WTC11 (cell line): Measurements from ENCODE around the gene TMEM238L. TPM values are rescaled to one million over a fixed set of nuclear protein-coding genes. Genes with fewer than 3 reads are reported as not detected.

Experiments
- ATAC-seq: fragments of 200-7000 bp; cut with Tn5 transposase; 2 replicates; pipeline ENCODE4 v1.10.0; 2021; ENCODE audit warnings: mild to moderate bottlenecking, moderate library complexity
- CTCF ChIA-PET: fragments of 300-600 bp; sonication (Branson Sonifier 250); formaldehyde crosslinking; loops from one replicate; lab custom pipeline; 2021; ENCODE audit warnings: antibody characterized with exemption; lab: Charles Lee
- POLR2A ChIA-PET: fragments of 350-600 bp; sonication (Branson Sonifier 250); formaldehyde crosslinking; loops from one replicate; lab custom pipeline; 2021; ENCODE audit warnings: antibody characterized with exemption; lab: Charles Lee
- DNase-seq: peaks from one replicate; pipeline ENCODE4 v3.0.0; 2021; ENCODE audit warnings: low spot score
- H3K27ac Mint-ChIP-seq: 2 replicates; pipeline ENCODE4 v1.8.0; 2021; ENCODE audit warnings: mixed read lengths
- H3K27me3 Mint-ChIP-seq: 2 replicates; pipeline ENCODE4 v1.8.0; 2021; ENCODE audit warnings: low read depth, mild to moderate bottlenecking, moderate library complexity, mixed read lengths
- H3K36me3 Mint-ChIP-seq: 2 replicates; pipeline ENCODE4 v1.8.0; 2021; ENCODE audit warnings: mixed read lengths
- H3K4me1 Mint-ChIP-seq: 2 replicates; pipeline ENCODE4 v1.8.0; 2022; ENCODE audit warnings: mixed read lengths
- H3K4me3 Mint-ChIP-seq: 2 replicates; pipeline ENCODE4 v1.8.0; 2021; ENCODE audit warnings: mild to moderate bottlenecking, moderate library complexity, mixed read lengths
- H3K9me3 Mint-ChIP-seq: 2 replicates; pipeline ENCODE4 v1.8.0; 2021; ENCODE audit warnings: mixed read lengths
- CREB1 ChIP-seq: sonication (generic); formaldehyde crosslinking; IDR thresholded peaks from 2 replicates; pipeline ENCODE4 v1.8.0; 2023; ENCODE audit warnings: mild to moderate bottlenecking, missing genetic modification reagents
- CREM ChIP-seq: sonication (generic); formaldehyde crosslinking; IDR thresholded peaks from 2 replicates; pipeline ENCODE4 v1.8.1; 2022; ENCODE audit warnings: mild to moderate bottlenecking, missing genetic modification reagents, moderate library complexity
- E2F5 ChIP-seq: sonication (generic); formaldehyde crosslinking; IDR thresholded peaks from 2 replicates; pipeline ENCODE4 v1.8.1; 2022; ENCODE audit warnings: mild to moderate bottlenecking, moderate library complexity, missing genetic modification reagents
- ETV6 ChIP-seq: sonication (generic); formaldehyde crosslinking; IDR thresholded peaks from 2 replicates; pipeline ENCODE4 v1.8.1; 2022; ENCODE audit warnings: mild to moderate bottlenecking, missing genetic modification reagents
- FOXP1 ChIP-seq: sonication (generic); formaldehyde crosslinking; IDR thresholded peaks from 2 replicates; pipeline ENCODE4 v1.8.0; 2022; ENCODE audit warnings: missing genetic modification reagents, mild to moderate bottlenecking, moderate library complexity, borderline replicate concordance
- GRHL2 ChIP-seq: fragments of 250-450 bp; sonication (Bioruptor Pico); IDR thresholded peaks from 2 replicates; pipeline ENCODE4 v1.8.0; 2022; ENCODE audit warnings: mild to moderate bottlenecking, moderate library complexity; ENCODE audit not compliant: insufficient replicate concordance, severe bottlenecking
- HMGXB4 ChIP-seq: sonication (generic); formaldehyde crosslinking; IDR thresholded peaks from 2 replicates; pipeline ENCODE4 v1.8.1; 2023; ENCODE audit warnings: mild to moderate bottlenecking, moderate library complexity, missing genetic modification reagents
- MLX ChIP-seq: sonication (generic); formaldehyde crosslinking; IDR thresholded peaks from 2 replicates; pipeline ENCODE4 v1.8.1; 2023; ENCODE audit warnings: mild to moderate bottlenecking, missing genetic modification reagents, moderate library complexity
- NR3C1 ChIP-seq: sonication (generic); formaldehyde crosslinking; conservative IDR thresholded peaks from 2 replicates; pipeline ENCODE4 v1.8.1; 2023; ENCODE audit warnings: low read depth, mild to moderate bottlenecking, missing genetic modification reagents
- OVOL2 ChIP-seq: fragments of 250-450 bp; sonication (Bioruptor Pico); IDR thresholded peaks from 2 replicates; pipeline ENCODE4 v1.9.0; 2021; ENCODE audit warnings: mild to moderate bottlenecking, borderline replicate concordance
- RORB ChIP-seq: fragments of 250-450 bp; sonication (Bioruptor Pico); IDR thresholded peaks from 2 replicates; pipeline ENCODE4 v1.9.0; 2021; ENCODE audit warnings: mild to moderate bottlenecking
- SOX15 ChIP-seq: fragments of 250-450 bp; sonication (Bioruptor Pico); IDR thresholded peaks from 2 replicates; pipeline ENCODE4 v1.9.0; 2021; ENCODE audit warnings: mild to moderate bottlenecking
- TCF7 ChIP-seq: sonication (generic); formaldehyde crosslinking; IDR thresholded peaks from 2 replicates; pipeline ENCODE4 v1.8.0; 2022; ENCODE audit warnings: mild to moderate bottlenecking, low read depth, missing genetic modification reagents, moderate library complexity
- TP53 ChIP-seq: sonication (generic); formaldehyde crosslinking; IDR thresholded peaks from 2 replicates; pipeline ENCODE4 v1.8.1; 2023; ENCODE audit warnings: mild to moderate bottlenecking, missing genetic modification reagents
- ZBTB21 ChIP-seq: sonication (generic); formaldehyde crosslinking; IDR thresholded peaks from 2 replicates; pipeline ENCODE4 v1.8.1; 2023; ENCODE audit warnings: mild to moderate bottlenecking, missing genetic modification reagents, borderline replicate concordance
- ZNF423 ChIP-seq: fragments of 250-450 bp; sonication (Bioruptor Pico); IDR thresholded peaks from 2 replicates; pipeline ENCODE4 v2.1.2; 2022; ENCODE audit warnings: mild to moderate bottlenecking, moderate library complexity
- ZSCAN18 ChIP-seq: fragments of 250-450 bp; sonication (Bioruptor Pico); IDR thresholded peaks from 2 replicates; pipeline ENCODE4 v2.1.2; 2022; ENCODE audit warnings: mild to moderate bottlenecking, moderate library complexity
- total RNA-seq: library from RNA; stranded (reverse); gene quantifications from 3 replicates; pipeline ENCODE4 v1.2.3, GENCODE V29; 2021
- TF ChIP-seq, protein P1 (sequence below): sonication (generic); formaldehyde crosslinking; IDR thresholded peaks from 2 replicates; pipeline ENCODE4 v1.8.0; 2022; ENCODE audit warnings: mild to moderate bottlenecking, missing genetic modification reagents
- TF ChIP-seq, protein P2 (sequence below): sonication (generic); formaldehyde crosslinking; IDR thresholded peaks from 2 replicates; pipeline ENCODE4 v1.8.0; 2023; ENCODE audit warnings: missing genetic modification reagents
- TF ChIP-seq, protein P3 (sequence below): sonication (generic); formaldehyde crosslinking; IDR thresholded peaks from 2 replicates; pipeline ENCODE4 v1.8.1; 2023; ENCODE audit warnings: mild to moderate bottlenecking, missing genetic modification reagents
- TF ChIP-seq, protein P4 (sequence below): fragments of 250-450 bp; sonication (Bioruptor Pico); IDR thresholded peaks from 2 replicates; pipeline ENCODE4 v1.9.0; 2021; ENCODE audit warnings: mild to moderate bottlenecking
- TF ChIP-seq, protein P5 (sequence below): fragments of 250-450 bp; sonication (Bioruptor Pico); IDR thresholded peaks from 2 replicates; pipeline ENCODE4 v1.9.0; 2021; ENCODE audit warnings: moderate library complexity, mild to moderate bottlenecking, inconsistent platforms, borderline replicate concordance

The TMEM238L gene
- total RNA-seq, 1 experiment from 2014 or later, result not detected

DNA sequence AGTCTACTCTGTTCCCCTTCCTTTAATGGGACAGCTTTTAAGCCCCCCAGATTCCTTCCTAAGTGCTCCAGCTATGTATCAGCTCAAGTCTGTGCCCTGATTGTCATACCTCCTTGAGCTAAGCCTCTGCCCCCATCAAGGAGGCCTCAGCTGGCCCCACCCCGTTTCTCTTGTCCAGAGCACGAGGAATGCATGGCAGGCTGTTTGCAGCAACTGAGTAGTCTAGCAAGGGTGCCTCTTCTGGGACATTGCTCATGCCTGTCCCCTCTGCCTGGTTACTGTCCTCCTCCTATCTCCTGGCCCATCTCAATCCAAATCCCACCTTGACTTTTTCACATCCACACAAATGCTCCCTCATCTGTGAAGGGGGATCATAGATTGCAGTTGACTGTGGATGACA, 46.3 kb downstream of the TMEM238L start (continued):
- TF ChIP-seq, protein P1, sequence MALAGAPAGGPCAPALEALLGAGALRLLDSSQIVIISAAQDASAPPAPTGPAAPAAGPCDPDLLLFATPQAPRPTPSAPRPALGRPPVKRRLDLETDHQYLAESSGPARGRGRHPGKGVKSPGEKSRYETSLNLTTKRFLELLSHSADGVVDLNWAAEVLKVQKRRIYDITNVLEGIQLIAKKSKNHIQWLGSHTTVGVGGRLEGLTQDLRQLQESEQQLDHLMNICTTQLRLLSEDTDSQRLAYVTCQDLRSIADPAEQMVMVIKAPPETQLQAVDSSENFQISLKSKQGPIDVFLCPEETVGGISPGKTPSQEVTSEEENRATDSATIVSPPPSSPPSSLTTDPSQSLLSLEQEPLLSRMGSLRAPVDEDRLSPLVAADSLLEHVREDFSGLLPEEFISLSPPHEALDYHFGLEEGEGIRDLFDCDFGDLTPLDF (CRISPR knock-in tag), result no peak
- TF ChIP-seq, protein P2, sequence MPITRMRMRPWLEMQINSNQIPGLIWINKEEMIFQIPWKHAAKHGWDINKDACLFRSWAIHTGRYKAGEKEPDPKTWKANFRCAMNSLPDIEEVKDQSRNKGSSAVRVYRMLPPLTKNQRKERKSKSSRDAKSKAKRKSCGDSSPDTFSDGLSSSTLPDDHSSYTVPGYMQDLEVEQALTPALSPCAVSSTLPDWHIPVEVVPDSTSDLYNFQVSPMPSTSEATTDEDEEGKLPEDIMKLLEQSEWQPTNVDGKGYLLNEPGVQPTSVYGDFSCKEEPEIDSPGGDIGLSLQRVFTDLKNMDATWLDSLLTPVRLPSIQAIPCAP (CRISPR knock-in tag), result no peak
- no peak for TF ChIP-seq ETV6 (CRISPR knock-in tag)
- TF ChIP-seq ZBTB21, result no peak
- TF ChIP-seq OVOL2 (CRISPR knock-in tag), result no peak
- no peak for TF ChIP-seq GRHL2
- no peak for TF ChIP-seq CREB1 (CRISPR knock-in tag)
- TF ChIP-seq, protein P3, sequence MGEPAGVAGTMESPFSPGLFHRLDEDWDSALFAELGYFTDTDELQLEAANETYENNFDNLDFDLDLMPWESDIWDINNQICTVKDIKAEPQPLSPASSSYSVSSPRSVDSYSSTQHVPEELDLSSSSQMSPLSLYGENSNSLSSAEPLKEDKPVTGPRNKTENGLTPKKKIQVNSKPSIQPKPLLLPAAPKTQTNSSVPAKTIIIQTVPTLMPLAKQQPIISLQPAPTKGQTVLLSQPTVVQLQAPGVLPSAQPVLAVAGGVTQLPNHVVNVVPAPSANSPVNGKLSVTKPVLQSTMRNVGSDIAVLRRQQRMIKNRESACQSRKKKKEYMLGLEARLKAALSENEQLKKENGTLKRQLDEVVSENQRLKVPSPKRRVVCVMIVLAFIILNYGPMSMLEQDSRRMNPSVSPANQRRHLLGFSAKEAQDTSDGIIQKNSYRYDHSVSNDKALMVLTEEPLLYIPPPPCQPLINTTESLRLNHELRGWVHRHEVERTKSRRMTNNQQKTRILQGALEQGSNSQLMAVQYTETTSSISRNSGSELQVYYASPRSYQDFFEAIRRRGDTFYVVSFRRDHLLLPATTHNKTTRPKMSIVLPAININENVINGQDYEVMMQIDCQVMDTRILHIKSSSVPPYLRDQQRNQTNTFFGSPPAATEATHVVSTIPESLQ (CRISPR knock-in tag), result no peak
- no peak for TF ChIP-seq E2F5
- no peak for TF ChIP-seq SOX15 (CRISPR knock-in tag)
- no peak for TF ChIP-seq MLX (CRISPR knock-in tag)
- no peak for TF ChIP-seq ZNF423 (CRISPR knock-in tag)
- TF ChIP-seq TCF7 (CRISPR knock-in tag), result no peak

DNA sequence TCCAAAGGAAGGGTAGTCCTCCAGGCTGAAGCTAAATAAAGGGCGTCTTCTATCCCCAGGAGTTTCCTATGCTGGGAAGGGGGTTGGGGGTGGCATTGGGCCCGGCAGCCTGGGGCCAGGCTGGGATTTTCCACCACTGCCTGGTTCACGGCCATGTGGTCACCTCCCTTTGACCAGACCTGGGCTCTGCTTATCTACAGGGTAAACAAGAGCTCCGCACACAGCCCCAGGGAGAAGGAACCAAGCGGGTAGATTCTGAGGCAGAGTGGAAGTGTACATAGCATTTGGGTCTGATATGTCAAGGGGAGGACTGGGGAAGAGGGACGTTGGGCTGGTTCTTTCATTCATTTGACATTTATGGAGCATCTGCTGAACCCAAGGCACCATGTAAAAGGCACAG, 46.8 kb downstream of the TMEM238L start:
- ATAC-seq, result no peak
- no peaks in the 10 kb centered on the region for H3K27me3 Mint-ChIP-seq
- CTCF ChIA-PET, result interaction anchor here (0.6 to 1.7 kb wide), 2 partner anchors 16 to 18 kb away, joined by 3 to 4 read pairs; no protein-coding TSS in a partner anchor
- no peaks in the 10 kb centered on the region for H3K36me3 Mint-ChIP-seq
- TF ChIP-seq CREM (CRISPR knock-in tag) (no peak), E2F5 (no peak), RORB (no peak), FOXP1 (no peak), HMGXB4 (CRISPR knock-in tag) (no peak), NR3C1 (no peak), TP53 (no peak), ZSCAN18 (no peak)
- TF ChIP-seq, protein P4, sequence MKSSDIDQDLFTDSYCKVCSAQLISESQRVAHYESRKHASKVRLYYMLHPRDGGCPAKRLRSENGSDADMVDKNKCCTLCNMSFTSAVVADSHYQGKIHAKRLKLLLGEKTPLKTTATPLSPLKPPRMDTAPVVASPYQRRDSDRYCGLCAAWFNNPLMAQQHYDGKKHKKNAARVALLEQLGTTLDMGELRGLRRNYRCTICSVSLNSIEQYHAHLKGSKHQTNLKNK (CRISPR knock-in tag), result no peak
- TF ChIP-seq, protein P5, sequence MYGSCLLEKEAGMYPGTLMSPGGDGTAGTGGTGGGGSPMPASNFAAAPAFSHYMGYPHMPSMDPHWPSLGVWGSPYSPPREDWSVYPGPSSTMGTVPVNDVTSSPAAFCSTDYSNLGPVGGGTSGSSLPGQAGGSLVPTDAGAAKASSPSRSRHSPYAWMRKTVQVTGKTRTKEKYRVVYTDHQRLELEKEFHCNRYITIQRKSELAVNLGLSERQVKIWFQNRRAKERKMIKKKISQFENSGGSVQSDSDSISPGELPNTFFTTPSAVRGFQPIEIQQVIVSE (CRISPR knock-in tag), result no peak
- TF ChIP-seq, all 79 proteins: peak for 0
- H3K9me3 Mint-ChIP-seq, result no peaks in the 10 kb centered on the region
- POLR2A ChIA-PET, result interaction anchor here (1.0 kb wide), 1 partner anchor 21 kb away, joined by 3 read pairs; no protein-coding TSS in a partner anchor
- H3K4me3 Mint-ChIP-seq, result no peak overlapping the region
- H3K4me1 Mint-ChIP-seq, result peaks cover 57% of the 10 kb centered on the region
- DNase-seq, result no peak
- no peak overlapping the region for H3K27ac Mint-ChIP-seq
